ENCODE measurements around the gene THBS2. TPM values are rescaled to one million over a fixed set of nuclear protein-coding genes. Genes with fewer than 3 reads are reported as not detected.
"Not testable (repeated sequence)": the region's sequence is repeated elsewhere in the genome, so short reads cannot be mapped to it uniquely, and the experiment has no call there.

The THBS2 gene
- total RNA-seq, 4 donors from 2014 or later = 80.9 to 149 (median 107) TPM

DNA sequence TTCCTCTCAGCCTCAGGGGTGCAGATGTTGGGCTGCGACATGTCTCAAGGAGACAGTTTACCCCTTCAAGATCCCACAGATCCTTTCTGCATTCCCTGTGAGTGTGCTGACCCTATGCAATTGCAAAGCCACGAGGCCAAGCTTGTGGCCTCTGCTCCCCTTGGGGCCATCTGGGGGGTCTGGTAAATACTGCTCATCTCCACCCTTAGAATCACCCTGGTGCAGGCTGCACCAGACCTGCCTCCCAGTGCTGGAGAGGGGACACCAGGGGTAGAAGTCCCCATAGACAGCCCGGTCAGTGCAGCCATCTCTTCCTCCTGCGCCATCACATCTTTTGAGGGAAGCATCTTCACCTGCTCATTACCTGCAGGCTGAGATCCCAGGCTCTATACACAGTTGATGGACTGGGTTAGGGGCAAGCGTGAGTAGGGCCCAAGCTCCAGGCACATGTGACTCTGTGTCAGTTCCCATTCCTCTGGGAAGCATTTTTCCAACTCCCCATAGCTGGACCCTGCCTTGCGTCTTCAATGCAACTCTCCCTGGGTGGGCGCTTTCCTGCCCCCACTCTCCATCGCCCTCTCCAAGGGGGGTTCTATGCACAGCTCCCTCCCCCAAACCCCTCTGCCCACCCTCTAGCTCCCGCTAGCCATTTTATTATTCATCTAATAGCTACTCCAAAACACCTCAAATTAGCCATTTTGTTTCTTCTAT, 53.9 kb downstream of the THBS2 start:
- no peaks in the 10 kb centered on the region for H3K4me1 ChIP-seq
- WGBS = 94% methylated on average over 9 of the region's 9 CpGs

DNA sequence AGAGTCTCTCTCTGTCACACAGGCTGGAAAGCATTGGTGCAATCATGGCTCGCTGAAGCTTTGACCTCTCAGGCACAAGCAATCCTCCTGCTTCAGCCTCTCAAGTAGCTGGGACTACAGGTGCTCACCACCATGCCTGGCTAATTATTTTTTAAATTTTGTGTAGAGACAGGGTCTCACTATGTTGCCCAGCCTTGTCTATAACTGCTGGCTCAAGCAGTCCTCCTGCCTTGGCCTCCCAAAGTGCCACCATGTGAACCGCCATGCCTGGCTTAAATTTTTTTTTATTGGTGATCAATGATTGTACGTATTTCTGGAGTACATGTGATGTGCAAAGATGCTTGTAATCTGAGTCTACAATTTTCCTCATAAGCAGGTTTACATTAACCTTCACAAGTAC, 54.8 kb downstream of the THBS2 start:
- no peak for TF ChIP-seq POLR2A (IDR thresholded peaks at IDR 0.05)
- TF ChIP-seq EP300 (IDR thresholded peaks at IDR 0.05) = no peak
- TF ChIP-seq POLR2AphosphoS5 (IDR thresholded peaks at IDR 0.05) = no peak
- no peak for TF ChIP-seq CTCF (IDR thresholded peaks at IDR 0.05)
- Histone ChIP-seq H3K27ac (no peak overlapping the region), H3K4me3 (no peak overlapping the region), H3K9me3 (no peaks in the 10 kb centered on the region), H3K27me3 (no peaks in the 10 kb centered on the region), H3K36me3 (no peaks in the 10 kb centered on the region), H3K4me1 (no peaks in the 10 kb centered on the region)
- no peak for DNase-seq (ENCODE audit: low spot score in 2 of 2)
- 97% methylated on average over 3 of the region's 3 CpGs for WGBS

More for the DNA sequence above, 53.9 kb downstream of the THBS2 start:
- H3K27ac ChIP-seq = no peak overlapping the region
- H3K27me3 ChIP-seq = no peaks in the 10 kb centered on the region
- DNase-seq (ENCODE audit: low spot score in 2 of 2) = no peak
- H3K9me3 ChIP-seq = no peaks in the 10 kb centered on the region
- TF ChIP-seq CTCF (IDR thresholded peaks at IDR 0.05) (no peak), POLR2A (IDR thresholded peaks at IDR 0.05) (no peak), EP300 (IDR thresholded peaks at IDR 0.05) (no peak), POLR2AphosphoS5 (IDR thresholded peaks at IDR 0.05) (no peak)
- no peak overlapping the region for H3K4me3 ChIP-seq
- H3K36me3 ChIP-seq = no peaks in the 10 kb centered on the region

- not testable (repeated sequence) for H3K36me3 ChIP-seq; H3K27ac ChIP-seq; H3K9me3 ChIP-seq; DNase-seq (ENCODE audit: low spot score in 2 of 2); H3K4me1 ChIP-seq; H3K27me3 ChIP-seq; H3K4me3 ChIP-seq
- 91% methylated on average over 15 of the region's 15 CpGs for WGBS
Measured at GRCh38 chr6:169197929-169198328, 55.7 kb downstream of the THBS2 start.

GRCh38 chr6:169196279-169196678, 57.4 kb downstream of the THBS2 start:
- WGBS = 89% methylated on average over 2 of the region's 2 CpGs
- H3K36me3 ChIP-seq; H3K27ac ChIP-seq; H3K4me1 ChIP-seq; H3K4me3 ChIP-seq; DNase-seq (ENCODE audit: low spot score in 2 of 2); H3K27me3 ChIP-seq; H3K9me3 ChIP-seq: not testable (repeated sequence)

DNA sequence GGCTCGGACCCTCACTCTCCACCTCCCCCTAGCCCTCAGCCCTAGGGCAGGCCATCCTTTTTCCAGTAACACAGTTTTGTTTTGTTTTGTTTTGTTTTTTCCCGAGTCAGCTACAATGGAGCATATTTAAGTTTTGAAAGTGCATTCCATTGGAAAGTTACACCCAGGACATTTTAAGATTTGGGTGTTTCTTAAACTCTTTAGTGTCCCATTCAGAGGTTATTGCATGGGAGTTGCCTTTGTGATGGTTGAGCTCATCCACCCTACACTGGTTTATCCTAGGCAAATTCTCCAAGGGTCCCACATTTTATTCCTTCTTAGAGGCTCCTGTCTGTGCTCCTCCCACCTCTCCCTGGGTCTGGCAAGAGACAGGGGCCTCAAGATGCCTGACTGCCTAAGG, 58.9 kb downstream of the THBS2 start:
- no peaks in the 10 kb centered on the region for H3K9me3 ChIP-seq
- H3K36me3 ChIP-seq = no peaks in the 10 kb centered on the region
- TF ChIP-seq CTCF (IDR thresholded peaks at IDR 0.05) = no peak
- TF ChIP-seq POLR2AphosphoS5 (IDR thresholded peaks at IDR 0.05) = no peak
- TF ChIP-seq POLR2A (IDR thresholded peaks at IDR 0.05) = no peak
- TF ChIP-seq EP300 (IDR thresholded peaks at IDR 0.05) = no peak
- H3K4me1 ChIP-seq = peaks cover 6% of the 10 kb centered on the region
- DNase-seq (ENCODE audit: low spot score in 2 of 2) = no peak
- H3K4me3 ChIP-seq = no peak overlapping the region
- 41% methylated on average over 2 of the region's 2 CpGs for WGBS
- no peaks in the 10 kb centered on the region for H3K27me3 ChIP-seq
- no peak overlapping the region for H3K27ac ChIP-seq

DNA sequence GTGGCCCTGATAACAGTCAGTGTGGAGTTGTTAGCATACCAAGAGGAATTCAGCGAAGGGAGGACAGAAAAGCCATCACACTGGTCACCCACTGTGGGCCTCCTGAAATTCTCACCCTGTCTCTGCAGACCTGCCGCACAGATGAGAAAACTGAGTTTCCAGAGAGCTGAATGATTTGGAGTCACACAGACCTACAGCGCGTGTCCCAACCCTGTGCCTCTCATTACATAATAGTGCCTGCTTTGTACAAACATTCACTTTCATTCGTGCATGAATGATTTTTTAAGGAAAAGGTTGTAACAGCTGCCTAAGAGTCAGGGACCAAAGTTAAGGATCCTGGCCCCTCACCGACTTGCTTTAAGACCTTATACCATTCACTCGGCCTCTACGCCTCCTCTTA, 62.7 kb downstream of the THBS2 start:
- WGBS = 77% methylated on average over 8 of the region's 8 CpGs
- H3K4me1 ChIP-seq = peaks cover 6% of the 10 kb centered on the region
- no peak overlapping the region for H3K4me3 ChIP-seq
- no peaks in the 10 kb centered on the region for H3K27me3 ChIP-seq
- TF ChIP-seq POLR2A (IDR thresholded peaks at IDR 0.05) (no peak), EP300 (IDR thresholded peaks at IDR 0.05) (no peak), CTCF (IDR thresholded peaks at IDR 0.05) (no peak), POLR2AphosphoS5 (IDR thresholded peaks at IDR 0.05) (no peak)
- H3K9me3 ChIP-seq = no peaks in the 10 kb centered on the region
- no peaks in the 10 kb centered on the region for H3K36me3 ChIP-seq
- H3K27ac ChIP-seq = peak overlapping the region; percentile 61
- DNase-seq (ENCODE audit: low spot score in 2 of 2) = no peak
